ENCODE measurements around the gene PROP1.

GRCh38 chr5:177981296-177982071, 14.6 kb downstream of the PROP1 start:
- TF ChIP-seq CTCF (IDR thresholded peaks at IDR 0.05) (no peak), POLR2AphosphoS5 (IDR thresholded peaks at IDR 0.05) (no peak), POLR2A (IDR thresholded peaks at IDR 0.05) (no peak)
